HG03097 (cell line): Measurements from ENCODE around the gene ZDHHC11.
"Not testable (repeated sequence)": the region's sequence is repeated elsewhere in the genome, so short reads cannot be mapped to it uniquely, and the experiment has no call there.

Source experiments
- ATAC-seq: cut with Tn5 transposase; IDR thresholded peaks from one replicate; pipeline ENCODE4 v1.9.1; 2021; ENCODE audit not compliant: unreplicated experiment, low FRiP score

The ZDHHC11 gene

DNA sequence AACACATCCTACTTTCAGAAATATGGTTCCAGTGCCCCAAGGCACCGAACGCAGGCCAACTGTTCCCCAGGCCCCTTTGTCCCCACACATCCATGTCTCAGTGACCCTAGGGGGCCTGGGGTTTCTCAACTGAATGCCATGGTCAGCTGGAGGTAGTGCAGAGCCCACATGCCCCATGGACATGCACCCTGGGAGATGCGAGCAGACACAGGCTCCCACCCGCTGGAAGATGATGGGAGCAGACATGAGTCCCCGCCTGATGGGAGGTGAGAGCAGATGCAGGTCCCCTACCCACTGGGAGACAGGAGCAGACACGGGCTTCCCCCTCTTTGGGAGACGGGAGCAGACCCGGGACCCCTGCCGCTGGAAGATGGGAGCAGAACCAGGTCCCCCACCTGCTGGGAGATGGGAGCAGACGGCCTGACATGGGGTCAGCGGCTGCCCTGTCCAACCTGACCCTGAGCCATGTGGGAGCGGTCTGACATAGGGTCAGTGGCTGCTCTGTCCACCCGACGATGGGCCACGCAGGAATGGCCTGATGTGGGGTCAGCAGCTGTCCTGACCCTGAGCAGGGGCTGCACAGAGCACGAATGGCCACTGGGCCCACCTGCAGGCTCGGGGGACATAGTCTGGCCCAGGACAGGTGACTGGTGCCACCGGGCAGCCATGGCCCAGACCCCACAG, 84.7 kb downstream of the ZDHHC11 start:
- ATAC-seq: no peak

DNA sequence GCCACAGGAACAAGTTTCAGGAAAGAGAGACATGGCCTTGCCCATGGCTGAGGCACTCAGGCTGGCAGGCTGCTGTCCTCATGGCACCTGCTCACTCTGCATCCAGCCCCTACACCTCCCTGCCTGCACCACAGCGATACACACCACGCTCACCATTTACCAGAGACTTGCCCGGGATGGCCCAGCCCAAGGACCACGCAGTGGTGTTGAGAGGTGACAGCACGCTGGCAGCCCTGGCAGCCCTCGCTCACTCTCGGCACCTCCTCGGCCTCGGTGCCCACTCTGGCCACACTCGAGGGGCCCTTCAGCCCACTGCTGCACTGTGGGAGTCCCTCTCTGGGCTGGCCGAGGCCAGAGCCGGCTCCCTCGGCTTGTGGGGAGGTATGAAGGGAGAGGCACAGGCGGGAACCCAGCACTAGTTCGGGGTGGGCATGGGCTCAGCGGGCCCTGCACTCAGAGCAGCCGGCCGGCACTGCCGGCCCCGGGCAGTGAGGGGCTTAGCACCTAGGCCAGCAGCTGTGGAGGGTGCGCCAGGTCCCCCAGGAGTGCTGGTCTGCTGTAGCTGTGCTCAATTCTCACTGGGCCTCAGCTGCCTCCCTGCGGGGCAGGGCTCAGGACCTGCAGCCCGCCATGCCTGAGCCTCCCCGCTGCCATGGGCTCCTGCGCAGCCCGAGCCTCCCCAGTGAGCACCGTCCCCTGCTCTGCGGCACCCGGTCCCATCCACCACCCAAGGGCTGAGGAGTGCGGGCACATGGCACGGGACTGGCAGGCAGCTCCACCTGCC, 86.6 kb downstream of the ZDHHC11 start:
- no peak for ATAC-seq

DNA sequence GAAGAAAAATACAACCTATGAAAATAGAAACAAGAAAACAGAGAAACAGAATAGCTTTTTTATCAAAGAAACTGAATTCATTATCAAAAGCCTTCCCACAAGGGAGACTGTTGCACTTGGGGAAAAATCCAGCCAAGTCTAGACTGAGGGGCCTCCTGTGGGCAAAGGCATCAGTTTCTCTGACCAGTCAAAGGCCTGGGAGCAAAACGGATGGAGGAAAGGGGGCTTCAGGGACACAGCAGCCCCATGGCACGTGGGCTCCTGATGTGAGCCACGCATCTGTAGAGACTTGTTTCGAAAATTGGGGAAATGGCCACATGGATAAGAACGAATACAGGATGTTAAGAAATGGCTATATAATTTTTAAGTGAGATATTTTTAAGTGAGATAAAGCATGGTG, 87.4 kb downstream of the ZDHHC11 start:
- ATAC-seq: no peak

DNA sequence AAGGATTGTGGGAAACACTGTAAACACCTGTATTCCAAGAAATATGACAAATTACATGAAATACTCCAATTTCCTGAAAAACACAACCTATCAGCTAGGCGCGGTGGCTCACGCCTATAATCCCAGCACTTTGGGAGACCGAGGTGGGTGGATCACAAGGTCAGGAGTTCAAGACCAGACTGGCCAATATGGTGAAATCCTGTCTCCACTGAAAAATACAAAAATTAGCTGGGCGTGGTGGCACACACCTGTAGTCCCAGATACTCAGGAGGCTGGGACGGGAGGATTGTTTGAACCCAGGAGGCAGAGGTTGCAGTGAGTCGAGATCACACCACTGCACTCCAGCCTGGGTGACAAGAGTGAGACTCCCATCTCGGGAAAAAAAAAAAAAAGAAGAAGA, 87.8 kb downstream of the ZDHHC11 start:
- not testable (repeated sequence) for ATAC-seq

DNA sequence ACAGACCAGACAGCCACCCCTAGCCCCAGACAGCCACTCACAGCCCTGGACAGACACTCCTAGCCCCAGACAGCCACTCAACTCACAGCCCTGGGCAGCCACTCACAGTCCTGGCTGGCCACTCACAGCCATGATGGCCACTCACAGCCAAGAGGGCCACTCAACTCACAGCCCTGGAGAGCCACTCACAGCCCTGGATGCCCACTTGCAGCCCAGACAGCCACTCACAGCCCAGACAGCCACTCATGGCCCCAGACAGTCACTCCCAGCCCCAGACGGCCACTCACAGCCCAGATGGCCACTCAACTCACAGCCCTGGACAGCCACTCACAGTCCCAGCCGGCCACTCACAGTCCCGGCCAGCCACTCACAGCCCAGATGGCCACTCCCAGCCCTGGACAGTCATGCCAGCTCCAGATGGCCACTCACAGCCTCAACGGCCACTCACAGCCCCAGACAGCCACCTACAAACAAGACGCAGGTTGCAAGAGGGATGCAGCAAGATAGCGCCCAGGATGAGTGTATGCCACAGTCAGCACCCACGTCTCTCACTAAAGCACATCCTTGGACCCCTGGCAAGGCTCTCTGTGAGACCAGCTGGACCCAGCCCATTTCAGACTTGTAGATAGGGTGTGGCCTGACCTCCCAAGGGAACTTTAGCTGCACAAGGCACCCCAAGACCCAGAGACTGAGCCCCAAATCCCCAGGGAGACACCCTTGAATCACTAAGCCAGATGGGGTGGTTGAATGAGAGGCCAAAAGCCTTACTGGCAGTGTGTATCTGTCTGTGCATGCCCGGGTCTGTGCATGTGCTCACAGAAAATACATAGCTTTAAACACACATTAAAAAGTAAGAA, 88.7 kb downstream of the ZDHHC11 start:
- no peak for ATAC-seq

DNA sequence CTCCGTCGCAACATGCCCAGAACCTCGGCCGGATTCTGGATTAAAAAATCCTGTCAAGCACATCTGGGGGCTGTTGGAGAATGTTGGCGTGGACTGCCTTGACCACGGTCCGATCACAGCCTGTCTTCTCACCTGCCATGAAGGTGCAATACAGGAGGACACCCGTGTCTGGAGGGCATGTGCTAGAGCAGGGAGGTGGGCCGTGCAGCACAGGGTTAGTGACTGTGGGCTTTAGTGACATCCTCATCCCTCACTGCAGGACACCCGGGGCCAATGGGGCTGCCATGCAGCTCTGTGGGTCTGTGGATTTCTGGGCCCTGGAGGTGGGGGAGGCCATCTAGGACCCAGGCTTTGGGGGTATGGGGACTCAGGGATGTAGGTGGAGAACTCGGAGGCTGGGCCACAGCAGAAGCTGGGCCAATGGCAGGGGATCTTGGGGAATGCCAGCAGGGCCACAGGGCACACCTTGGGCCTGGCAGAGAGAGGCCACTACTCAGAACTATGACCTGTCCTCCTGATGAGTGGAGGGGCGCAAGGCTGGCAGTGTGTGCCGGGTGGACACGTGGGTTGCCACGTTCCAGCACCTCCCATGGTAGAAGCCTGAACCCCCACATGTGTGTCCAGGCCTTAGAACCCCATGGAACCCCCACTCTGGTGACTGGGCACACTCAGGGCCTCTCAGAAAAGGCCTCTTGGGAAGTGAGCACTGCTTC, 89.6 kb downstream of the ZDHHC11 start:
- no peak for ATAC-seq

DNA sequence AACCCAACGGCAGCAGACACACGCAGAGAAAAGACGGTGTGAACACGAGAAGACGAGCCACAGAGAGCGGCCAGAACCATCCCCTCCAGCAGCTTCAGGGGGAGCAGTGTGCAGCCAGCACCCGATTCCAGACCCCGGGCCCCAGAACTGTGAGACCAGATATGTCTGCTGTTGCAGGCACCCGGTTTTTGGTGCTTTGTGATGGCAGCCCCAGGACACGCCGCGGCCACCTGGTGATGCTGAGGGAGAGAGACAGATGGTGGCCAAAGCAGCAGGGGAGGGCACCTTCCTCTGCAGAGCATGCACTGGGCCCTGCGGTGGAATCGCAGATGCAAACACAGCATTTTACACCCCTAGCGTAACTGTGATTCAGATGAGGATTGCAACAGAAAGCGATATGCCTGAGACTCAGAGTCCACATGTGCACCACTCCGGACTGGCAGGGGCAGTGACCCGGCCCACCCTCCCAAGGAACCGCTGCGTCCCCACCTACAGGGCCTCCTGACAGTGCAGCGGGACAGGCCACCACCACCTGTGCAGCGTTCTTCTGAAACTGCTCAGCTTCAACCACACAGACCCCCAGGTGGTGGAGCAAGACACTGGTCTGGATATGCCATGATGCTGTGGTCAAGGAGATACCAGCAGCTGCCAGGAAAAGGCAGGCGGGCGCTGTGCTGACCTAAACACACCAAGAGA, 90.3 kb downstream of the ZDHHC11 start:
- no peak for ATAC-seq

DNA sequence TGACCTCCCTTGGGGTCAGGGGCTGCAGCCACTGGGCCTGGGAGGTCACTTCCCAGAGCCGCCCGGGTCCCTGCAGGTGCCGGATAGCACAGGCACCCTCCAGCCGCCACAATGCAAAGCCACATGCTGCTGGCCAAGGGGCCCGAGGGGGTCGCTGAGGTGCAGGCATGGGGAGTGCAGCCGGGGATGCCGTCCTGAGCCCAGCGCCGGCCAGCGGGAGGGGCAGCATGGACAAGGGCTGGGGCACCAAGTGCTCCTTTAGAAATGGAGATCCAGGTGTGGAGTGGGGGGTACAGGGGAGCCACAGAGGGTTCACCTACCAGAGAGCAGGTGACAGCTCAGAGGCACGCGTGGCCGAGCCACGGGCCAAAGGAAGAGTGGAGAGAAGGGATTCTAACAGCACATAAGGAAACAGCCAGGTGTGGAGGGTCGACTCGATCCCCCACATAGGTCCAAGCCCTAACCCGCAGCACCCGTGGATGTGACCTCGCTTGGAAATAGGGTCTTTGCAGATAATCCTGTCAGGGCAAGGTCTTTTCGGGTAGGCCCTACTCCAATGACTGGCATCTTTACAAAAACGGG, 90.9 kb downstream of the ZDHHC11 start:
- no peak for ATAC-seq

DNA sequence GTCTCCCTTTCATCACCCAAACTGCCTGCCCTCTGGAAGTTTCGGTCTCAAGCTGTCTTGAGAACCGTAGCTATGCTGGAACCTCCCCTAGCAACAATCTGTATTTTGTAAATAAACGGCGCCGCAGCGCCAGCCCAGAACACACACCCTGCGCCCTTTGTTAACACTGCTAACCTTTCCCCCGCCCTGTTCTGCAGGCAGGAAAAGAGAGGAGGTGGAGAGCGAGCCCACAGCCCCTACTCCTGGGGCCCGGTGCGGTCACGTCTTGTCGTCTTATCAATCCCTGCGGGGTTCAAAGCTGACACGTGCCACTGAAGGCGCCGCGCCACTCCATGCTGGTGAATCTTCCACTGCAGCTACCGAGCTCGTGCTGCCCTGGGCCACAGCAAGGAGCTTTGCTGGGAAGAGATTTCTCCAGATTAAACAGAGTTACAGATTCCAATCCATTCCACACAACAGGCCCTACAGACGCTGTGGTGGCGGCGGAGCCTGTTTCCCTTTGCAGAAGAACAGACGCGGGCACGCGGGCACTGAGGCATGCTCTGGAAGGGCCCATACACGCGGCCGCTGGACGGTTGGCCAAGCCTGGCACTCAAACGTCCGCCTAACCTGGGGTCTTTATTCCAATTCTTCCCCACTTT, 91.6 kb downstream of the ZDHHC11 start:
- no peak for ATAC-seq

DNA sequence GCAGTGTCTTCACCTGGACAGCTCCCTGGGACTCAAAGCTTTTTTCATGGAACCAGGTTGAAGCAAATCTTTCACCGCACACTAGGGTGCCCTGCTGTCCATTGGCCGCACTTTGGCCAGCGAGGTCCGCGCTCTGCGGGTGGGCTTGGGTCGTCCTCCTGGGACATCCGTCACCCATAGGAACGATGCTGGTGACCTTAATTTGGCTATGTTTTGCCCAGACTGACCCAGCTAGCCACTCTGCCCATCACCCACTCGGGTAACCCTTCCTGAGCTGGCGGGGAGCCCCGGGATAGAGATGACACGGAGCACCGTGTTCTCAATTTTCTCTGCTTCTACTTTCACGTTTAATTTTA, 92.1 kb downstream of the ZDHHC11 start:
- ATAC-seq: no peak

DNA sequence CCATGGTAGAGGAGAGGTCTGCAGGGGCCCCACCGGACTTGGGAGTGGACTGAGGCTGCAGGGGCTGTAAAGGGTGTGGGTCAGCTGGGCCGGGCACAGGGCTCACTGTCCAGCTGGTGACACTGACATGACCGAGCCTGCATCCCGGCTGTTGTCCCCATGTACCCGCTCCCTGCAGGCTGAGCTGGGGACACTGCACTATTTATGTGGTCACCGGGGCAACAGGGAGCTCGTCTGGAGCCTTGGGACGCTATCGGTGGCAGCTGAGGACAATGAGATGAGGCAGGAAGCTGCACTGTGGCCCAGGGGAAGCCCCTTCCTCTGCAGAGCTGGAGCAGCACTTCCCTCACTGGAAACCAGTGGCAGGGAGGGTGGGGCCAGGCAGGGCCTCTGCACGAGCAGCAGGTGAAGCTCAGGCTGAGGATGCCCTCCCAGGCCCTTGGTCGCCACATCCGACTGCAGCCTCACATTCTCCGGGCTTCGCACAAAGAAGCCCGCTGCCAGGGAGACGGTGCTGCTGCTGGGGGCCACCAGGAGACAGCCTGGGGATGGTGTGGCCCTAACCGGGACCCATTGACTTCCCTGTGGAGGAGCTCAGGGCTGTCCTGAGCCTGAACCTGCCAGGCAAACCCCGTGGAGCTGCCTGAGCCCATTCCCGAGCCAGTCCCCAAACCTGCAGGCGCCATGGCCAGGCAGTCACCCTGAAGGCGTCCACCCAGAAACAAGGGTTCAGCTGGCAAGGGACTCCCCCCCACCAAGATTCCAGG, 92.7 kb downstream of the ZDHHC11 start:
- ATAC-seq: no peak

DNA sequence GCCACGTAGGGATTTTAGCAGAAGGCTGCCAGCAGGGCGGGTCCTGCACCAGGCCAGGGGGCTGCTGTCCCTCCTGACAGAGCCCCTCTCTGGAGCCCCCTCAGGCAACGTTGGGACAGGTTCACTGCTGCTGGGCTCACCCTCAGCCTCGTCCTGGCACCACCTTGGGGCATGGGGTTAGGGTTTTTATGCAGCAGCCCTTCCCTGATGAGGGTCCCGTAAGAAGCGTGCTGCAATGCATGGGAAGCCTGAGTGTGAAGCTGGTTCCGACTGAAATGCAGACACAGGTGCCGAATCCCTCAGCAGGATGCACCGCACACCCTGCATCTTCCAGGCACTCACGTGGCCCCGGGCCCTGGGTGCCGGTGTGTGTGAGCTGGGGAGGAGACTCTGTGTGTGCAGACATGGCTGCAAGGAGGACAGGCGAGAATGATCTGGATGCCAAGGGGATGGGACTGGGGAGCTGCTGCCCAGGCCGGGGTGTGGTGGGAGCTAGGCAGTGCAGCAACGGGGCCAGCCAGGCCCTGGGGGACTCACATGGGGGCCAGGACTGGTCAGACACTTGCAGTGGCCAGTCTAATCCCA, 93.3 kb downstream of the ZDHHC11 start:
- no peak for ATAC-seq

DNA sequence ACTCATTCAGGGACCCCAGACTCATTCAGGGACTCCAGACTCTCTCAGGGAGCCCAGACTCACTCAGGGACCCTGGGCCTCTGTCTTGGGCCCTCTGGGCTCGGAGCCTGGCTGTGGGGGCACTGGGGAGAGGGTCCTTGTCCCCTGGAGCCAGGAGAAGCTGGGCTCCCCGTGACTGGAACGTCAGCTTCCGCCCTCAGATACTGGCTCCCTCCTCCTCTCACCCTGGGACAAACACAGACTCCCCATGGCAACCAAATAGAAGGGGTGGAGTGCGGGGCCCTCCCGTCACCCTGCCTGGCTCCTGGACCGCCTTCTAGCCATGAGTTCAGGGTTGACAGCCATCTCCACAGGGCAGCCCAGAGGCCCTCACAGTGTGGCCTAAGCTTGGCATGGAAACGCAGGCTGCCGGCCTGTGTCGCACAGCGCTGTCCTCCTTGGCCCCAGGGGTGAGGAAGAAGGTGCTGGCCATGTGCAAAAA, 93.9 kb downstream of the ZDHHC11 start:
- ATAC-seq: no peak

DNA sequence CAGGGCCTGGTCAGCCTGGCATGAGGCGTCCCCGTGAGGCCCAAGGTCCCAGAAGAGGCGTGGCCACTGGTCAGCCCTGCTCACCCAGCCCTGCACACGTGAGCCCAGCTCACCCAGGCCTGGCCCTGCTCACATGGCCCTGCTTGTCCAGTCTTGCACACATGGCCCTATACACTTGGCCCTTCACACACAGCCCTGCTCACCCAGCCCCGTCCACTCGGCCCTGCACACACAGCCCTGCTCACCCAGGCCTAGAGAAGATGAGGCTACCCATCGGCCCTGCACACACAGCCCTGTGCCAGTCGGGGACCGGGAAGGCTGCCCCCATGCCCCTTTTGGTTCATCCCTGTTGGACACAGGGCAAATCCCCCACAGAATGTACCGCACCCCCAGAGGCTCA, 94.6 kb downstream of the ZDHHC11 start:
- no peak for ATAC-seq

DNA sequence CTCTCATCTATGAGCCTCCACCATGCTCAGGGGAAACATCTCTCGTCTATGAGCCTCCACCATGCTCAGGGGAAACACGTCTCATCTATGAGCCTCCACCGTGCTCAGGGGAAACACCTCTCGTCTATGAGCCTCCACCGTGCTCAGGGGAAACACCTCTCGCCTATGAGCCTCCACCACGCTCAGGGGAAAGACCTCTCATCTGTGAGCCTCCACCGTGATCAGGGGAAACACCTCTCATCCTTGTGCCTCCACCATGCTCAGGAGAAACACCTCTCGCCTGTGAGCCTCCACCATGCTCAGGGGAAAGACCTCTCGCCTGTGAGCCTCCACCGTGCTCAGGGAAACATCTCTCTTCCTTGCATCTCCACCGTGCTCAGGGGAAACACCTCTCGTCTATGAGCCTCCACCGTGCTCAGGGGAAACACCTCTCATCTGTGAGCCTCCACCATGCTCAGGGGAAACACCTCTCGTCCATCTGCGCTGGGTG, 96.6 kb downstream of the ZDHHC11 start:
- not testable (repeated sequence) for ATAC-seq

DNA sequence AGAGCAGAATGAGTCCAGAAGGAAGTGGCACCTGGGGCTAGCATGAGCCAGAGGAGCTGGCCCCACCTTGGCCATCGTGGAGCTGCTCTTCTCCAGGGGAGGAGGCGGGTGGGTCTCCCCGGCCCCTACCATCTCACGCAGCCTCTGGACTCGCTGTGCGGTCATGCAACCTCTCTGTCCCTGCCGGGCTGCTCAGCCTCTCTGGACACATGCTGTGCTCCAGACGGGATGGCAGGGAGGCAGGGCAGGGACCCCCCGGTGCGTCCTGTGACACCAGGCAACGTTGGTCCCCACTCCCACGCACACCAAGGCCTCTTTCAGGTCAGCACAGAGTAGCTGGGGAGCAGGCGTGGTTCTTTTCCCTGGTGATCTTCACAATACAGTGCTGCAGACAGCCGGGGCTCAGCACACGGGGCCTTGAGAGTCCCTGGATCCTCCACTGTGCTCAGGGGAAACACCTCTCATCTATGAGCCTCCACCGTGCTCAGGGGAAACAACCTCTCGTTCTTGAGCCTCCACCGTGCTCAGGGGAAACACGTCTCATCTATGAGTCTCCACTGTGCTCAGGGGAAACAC, 97.1 kb downstream of the ZDHHC11 start:
- ATAC-seq: not testable (repeated sequence)

DNA sequence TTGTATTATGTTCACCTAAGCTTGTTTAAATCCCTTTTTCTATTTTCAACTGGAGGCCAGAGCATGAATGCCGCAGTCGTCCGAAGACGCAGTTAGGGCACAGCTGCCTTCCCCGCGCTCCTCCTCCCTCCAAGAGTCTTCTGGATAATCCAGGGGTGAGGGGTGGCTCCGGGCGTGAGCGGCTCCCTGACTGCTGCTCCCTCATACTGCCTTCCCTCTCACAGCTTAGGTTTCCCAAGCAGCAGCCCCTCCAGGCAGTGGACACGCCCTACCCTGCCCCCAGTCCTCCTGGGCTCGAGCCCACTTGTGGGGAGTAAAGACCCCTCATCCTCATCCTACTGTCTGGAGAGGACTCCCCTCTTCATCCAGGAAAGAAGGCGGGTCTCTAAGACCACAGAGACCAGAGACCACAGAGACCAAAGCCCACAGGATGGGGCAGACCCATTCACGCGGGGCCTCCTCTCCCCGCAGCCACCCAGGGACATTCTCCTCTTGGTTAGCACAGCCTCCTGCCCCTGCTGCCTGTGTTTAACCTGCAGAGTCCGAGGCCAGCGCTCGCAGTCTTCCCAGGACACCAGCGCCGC, 98.2 kb downstream of the ZDHHC11 start:
- not testable (repeated sequence) for ATAC-seq
